Gastrocnemius medialis (tissue), 4 donors: ENCODE data around the gene HPCAL1.

Source experiments
- POLR2A ChIP-seq, 2 donors: fragments of 450-650 bp; IDR thresholded peaks; one replicate each; pipeline ENCODE4 v1.6.1; 2017; ENCODE audit warnings: antibody characterized with exemption in 2 of 2, mild to moderate bottlenecking in 2 of 2, moderate library complexity in 2 of 2
- TF ChIP-seq, protein P1 (sequence below), 5 experiments: fragments of 450-650 bp in 3 of 5; fragments of 200-600 bp in 2 of 5; sonication (generic) in 2 of 5; IDR thresholded peaks in 4 of 5; conservative IDR thresholded peaks in 1 of 5; 1 replicate in 4 of 5; 2 replicates in 1 of 5; pipeline ENCODE4 v1.5.1; 2016 to 2019; ENCODE audit warnings: antibody characterized with exemption in 5 of 5, mild to moderate bottlenecking in 3 of 5, moderate library complexity in 3 of 5

DNA sequence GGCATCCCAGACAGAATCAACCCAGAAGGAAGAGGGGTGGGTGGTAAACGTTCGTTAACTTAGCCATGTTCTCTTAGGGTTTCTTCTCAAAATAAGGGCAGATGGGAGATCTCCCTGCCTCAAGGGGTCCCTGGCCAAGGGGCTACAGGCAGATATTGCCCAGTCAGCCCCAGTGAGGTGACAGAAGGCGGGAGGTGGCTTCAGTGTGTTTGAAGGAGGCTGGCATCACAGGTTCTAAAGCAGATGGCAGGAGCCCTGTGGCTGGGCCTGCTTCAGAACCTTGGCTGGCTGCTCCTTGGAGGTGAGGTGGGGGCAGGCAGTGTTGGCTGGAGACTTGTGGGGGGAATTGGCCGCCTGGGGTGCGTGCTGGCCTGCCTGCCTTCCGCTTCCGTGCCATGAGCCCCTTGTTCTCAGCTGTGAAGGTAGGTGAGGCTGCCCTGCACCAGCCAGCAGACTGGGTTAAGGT lies 23.5 kb downstream of the HPCAL1 start:
- TF ChIP-seq, protein P1, sequence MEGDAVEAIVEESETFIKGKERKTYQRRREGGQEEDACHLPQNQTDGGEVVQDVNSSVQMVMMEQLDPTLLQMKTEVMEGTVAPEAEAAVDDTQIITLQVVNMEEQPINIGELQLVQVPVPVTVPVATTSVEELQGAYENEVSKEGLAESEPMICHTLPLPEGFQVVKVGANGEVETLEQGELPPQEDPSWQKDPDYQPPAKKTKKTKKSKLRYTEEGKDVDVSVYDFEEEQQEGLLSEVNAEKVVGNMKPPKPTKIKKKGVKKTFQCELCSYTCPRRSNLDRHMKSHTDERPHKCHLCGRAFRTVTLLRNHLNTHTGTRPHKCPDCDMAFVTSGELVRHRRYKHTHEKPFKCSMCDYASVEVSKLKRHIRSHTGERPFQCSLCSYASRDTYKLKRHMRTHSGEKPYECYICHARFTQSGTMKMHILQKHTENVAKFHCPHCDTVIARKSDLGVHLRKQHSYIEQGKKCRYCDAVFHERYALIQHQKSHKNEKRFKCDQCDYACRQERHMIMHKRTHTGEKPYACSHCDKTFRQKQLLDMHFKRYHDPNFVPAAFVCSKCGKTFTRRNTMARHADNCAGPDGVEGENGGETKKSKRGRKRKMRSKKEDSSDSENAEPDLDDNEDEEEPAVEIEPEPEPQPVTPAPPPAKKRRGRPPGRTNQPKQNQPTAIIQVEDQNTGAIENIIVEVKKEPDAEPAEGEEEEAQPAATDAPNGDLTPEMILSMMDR (IDR thresholded peaks at IDR 0.05 in 4 of 5, conservative IDR thresholded peaks at IDR 0.05 in 1 of 5): no peak
- TF ChIP-seq POLR2A (IDR thresholded peaks at IDR 0.05): no peak
